HCT116 (cell line): ENCODE measurements around the gene CACNA1C. TPM values are rescaled to one million over a fixed set of nuclear protein-coding genes. Genes with fewer than 3 reads are reported as not detected.

ENCODE experiments used
- ATAC-seq: fragments of 200-7000 bp; cut with Tn5 transposase; 2 replicates; pipeline ENCODE4 v1.9.1; 2020; ENCODE audit warnings: mild to moderate bottlenecking, moderate library complexity
- BruUV-seq: library from RNA; stranded (reverse); fragments of 400-500 nt; replicated peaks from 2 replicates; lab custom pipeline; 2021; lab: Mats Ljungman, UMichigan
- CTCF ChIA-PET: fragments of 300-600 bp; sonication (Branson Sonifier 250); formaldehyde crosslinking; loops from one replicate; lab custom pipeline; 2021; ENCODE audit warnings: antibody characterized with exemption; lab: Charles Lee
- POLR2A ChIA-PET: fragments of 300-600, 350-600 bp; sonication (Branson Sonifier 250); formaldehyde crosslinking; loops from one replicate; lab custom pipeline; 2021; ENCODE audit warnings: antibody characterized with exemption; lab: Charles Lee
- RAD21 ChIA-PET, 2 experiments: fragments of 300-600 bp; sonication (Branson Sonifier 250); formaldehyde crosslinking; loops; one replicate each; lab custom pipeline; 2023; ENCODE audit warnings: low total read pairs in 2 of 2; ENCODE audit not compliant: uncharacterized antibody in 2 of 2, unreplicated experiment in 2 of 2, low non-redundant PET in 1 of 2; lab: Charles Lee
- DNase-seq: peaks from one replicate; pipeline ENCODE4 v3.0.0-alpha.2; 2010; ENCODE audit warnings: low read depth, low spot score
- H2AFZ ChIP-seq: fragments of 200-600 bp; shearing (Covaris generic), sonication (generic); 2 replicates; pipeline ENCODE4 v1.6.1; 2017; ENCODE audit warnings: low read depth, mixed run types, mixed read lengths, antibody characterized with exemption, low read length; ENCODE audit not compliant: poor library complexity, severe bottlenecking
- H3K27ac ChIP-seq: 2 replicates; pipeline ENCODE4 v1.5.1; 2012; ENCODE audit warnings: low read depth, low read length
- H3K27me3 ChIP-seq: fragments of 200-600 bp; sonication (generic); 2 replicates; pipeline ENCODE4 v1.6.1; 2016; ENCODE audit warnings: mixed run types, low read length, mixed read lengths; ENCODE audit not compliant: insufficient read depth
- H3K36me3 ChIP-seq, 2 experiments: fragments of 200-500 bp in 1 of 2; fragments of 200-600 bp in 1 of 2; sonication (Bioruptor generic) in 1 of 2; sonication (generic) in 1 of 2; 2 replicates each; pipeline versions ENCODE4 v1.5.1 to v1.6.1; 2014 to 2016; ENCODE audit warnings: low read length in 2 of 2, inconsistent platforms in 1 of 2, mixed read lengths in 1 of 2, mixed run types in 1 of 2; ENCODE audit not compliant: insufficient read depth in 2 of 2, control insufficient read depth in 1 of 2
- H3K4me1 ChIP-seq, 2 experiments: fragments of 200-600 bp in 1 of 2; sonication (generic) in 1 of 2; 2 replicates each; pipeline versions ENCODE4 v1.5.1 to v1.6.1; 2012 to 2017; ENCODE audit warnings: low read length in 2 of 2, inconsistent platforms in 1 of 2, mild to moderate bottlenecking in 1 of 2, mixed read lengths in 1 of 2, mixed run types in 1 of 2, moderate library complexity in 1 of 2; ENCODE audit not compliant: insufficient read depth in 2 of 2, control insufficient read depth in 1 of 2
- H3K4me2 ChIP-seq: fragments of 200-600 bp; sonication (generic); 2 replicates; pipeline ENCODE4 v1.6.1; 2017; ENCODE audit warnings: mixed run types, low read length, mixed read lengths
- H3K4me3 ChIP-seq, 2 experiments: fragments of 200-600 bp in 1 of 2; sonication (generic) in 1 of 2; replicated peaks in 1 of 2; 2 replicates each; pipeline ENCODE4 v1.5.1; 2011 to 2016; ENCODE audit warnings: low read length in 2 of 2, control low read depth in 1 of 2, low read depth in 1 of 2, mild to moderate bottlenecking in 1 of 2, mixed read lengths in 1 of 2, mixed run types in 1 of 2
- H3K79me2 ChIP-seq: fragments of 200-600 bp; sonication (generic); 2 replicates; pipeline ENCODE4 v1.6.1; 2017; ENCODE audit warnings: mild to moderate bottlenecking, mixed run types, low read length, moderate library complexity, mixed read lengths; ENCODE audit not compliant: insufficient read depth
- H3K9ac ChIP-seq: fragments of 200-600 bp; sonication (generic); 2 replicates; pipeline ENCODE4 v1.6.1; 2016; ENCODE audit warnings: low read length, mixed read lengths
- H3K9me2 ChIP-seq: fragments of 200-600 bp; sonication (generic), shearing (Covaris generic); 2 replicates; pipeline ENCODE4 v1.6.1; 2017; ENCODE audit warnings: mixed run types, mild to moderate bottlenecking, moderate library complexity; ENCODE audit not compliant: insufficient read depth
- H3K9me3 ChIP-seq, 2 experiments: fragments of 200-500 bp in 1 of 2; fragments of 200-600 bp in 1 of 2; sonication (Bioruptor generic) in 1 of 2; sonication (generic) in 1 of 2; 2 replicates each; pipeline ENCODE4 v1.6.1; 2014 to 2017; ENCODE audit warnings: low read length in 2 of 2, mixed read lengths in 2 of 2, inconsistent platforms in 1 of 2, low read depth in 1 of 2, mild to moderate bottlenecking in 1 of 2, mixed run types in 1 of 2, moderate library complexity in 1 of 2; ENCODE audit not compliant: control insufficient read depth in 1 of 2, insufficient read depth in 1 of 2
- H4K20me1 ChIP-seq: fragments of 200-600 bp; sonication (generic), shearing (Covaris generic); 2 replicates; pipeline ENCODE4 v1.6.1; 2017; ENCODE audit warnings: mixed run types, mild to moderate bottlenecking, moderate library complexity; ENCODE audit not compliant: insufficient read depth
- CBX3 ChIP-seq: IDR thresholded peaks from 2 replicates; pipeline ENCODE4 v1.6.1; 2012; ENCODE audit warnings: low read depth
- EGR1 ChIP-seq: IDR thresholded peaks from 2 replicates; pipeline ENCODE4 v1.6.1; 2012; ENCODE audit warnings: low read depth
- ELF1 ChIP-seq: IDR thresholded peaks from 2 replicates; pipeline ENCODE4 v1.6.1; 2012; ENCODE audit warnings: low read depth, borderline replicate concordance
- EZH2phosphoT487 ChIP-seq: fragments of 200-600 bp; IDR thresholded peaks from 2 replicates; pipeline ENCODE4 v1.6.1; 2018; ENCODE audit warnings: antibody characterized with exemption, borderline replicate concordance
- JUND ChIP-seq: IDR thresholded peaks from 2 replicates; pipeline ENCODE4 v1.6.1; 2012
- SIN3A ChIP-seq: IDR thresholded peaks from 2 replicates; pipeline ENCODE4 v1.6.1; 2012; ENCODE audit warnings: low read depth
- SRF ChIP-seq: IDR thresholded peaks from 2 replicates; pipeline ENCODE4 v1.6.1; 2012; ENCODE audit warnings: low read depth
- TCF7L2 ChIP-seq: IDR thresholded peaks from 2 replicates; pipeline ENCODE4 v1.7.0; 2011; ENCODE audit warnings: borderline replicate concordance, inconsistent platforms; ENCODE audit not compliant: insufficient read depth, insufficient read length; ENCODE audit errors: extremely low read depth
- YY1 ChIP-seq: IDR thresholded peaks from 2 replicates; pipeline ENCODE4 v1.6.1; 2011; ENCODE audit warnings: low read length, low read depth, moderate library complexity, mild to moderate bottlenecking; ENCODE audit not compliant: insufficient replicate concordance; ENCODE audit errors: extremely low read depth
- ZNF274 ChIP-seq: fragments of 200-500 bp; sonication (Bioruptor generic); IDR thresholded peaks from 2 replicates; pipeline ENCODE4 v1.6.1; 2014; ENCODE audit warnings: mild to moderate bottlenecking, low read depth, low read length, inconsistent platforms
- intact Hi-C: fragments of 100-400 bp; cut with micrococcal nuclease; formaldehyde crosslinking; loops from 2 replicates; pipeline ENCODE4 v1.10.0; 2022
- total RNA-seq: library from RNA; stranded (reverse); gene quantifications from one replicate; pipeline ENCODE4 v1.2.1, GENCODE V29; 2021; ENCODE audit not compliant: unreplicated experiment
- TF ChIP-seq, protein P1 (sequence below): IDR thresholded peaks from 2 replicates; pipeline ENCODE4 v1.6.1; 2012
- TF ChIP-seq, protein P2 (sequence below): IDR thresholded peaks from 2 replicates; pipeline ENCODE4 v1.6.1; 2012
- TF ChIP-seq, protein P3 (sequence below): IDR thresholded peaks from 2 replicates; pipeline ENCODE4 v1.6.1; 2012; ENCODE audit warnings: low read depth

CACNA1C gene
- total RNA-seq, 1 experiment from 2014 or later = 0.05 TPM

DNA sequence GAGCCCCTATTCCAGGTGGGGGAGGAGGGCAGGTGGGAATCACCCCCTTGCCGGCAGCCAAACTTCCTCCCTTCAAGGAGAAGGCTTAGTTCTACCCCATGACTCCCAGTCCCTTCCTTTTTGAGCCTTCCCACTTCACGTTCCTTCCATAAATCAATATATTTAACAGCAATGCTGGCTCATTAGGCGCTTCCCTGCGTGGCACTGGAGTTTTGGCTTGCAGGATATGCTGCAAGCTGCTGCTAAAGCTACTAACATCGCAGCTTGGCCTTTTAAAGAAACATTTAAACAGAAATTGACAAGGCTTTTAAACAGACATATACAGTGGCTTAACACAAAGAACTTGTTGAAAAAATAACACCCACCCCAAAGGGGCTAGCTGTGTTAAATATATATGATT lies 434.0 kb downstream of the CACNA1C start:
- Histone ChIP-seq H3K9ac (no peak overlapping the region), H4K20me1 (no peaks in the 10 kb centered on the region; the same call in 1 of the 2 replicates), H3K27ac (no peak overlapping the region), H3K9me3 (no peaks in the 10 kb centered on the region), H3K4me2 (no peak overlapping the region), H3K79me2 (no peaks in the 10 kb centered on the region), H3K36me3 (no peaks in the 10 kb centered on the region), H3K4me1 (no peaks in the 10 kb centered on the region), H2AFZ (no peak overlapping the region), H3K4me3 (no peak overlapping the region), H3K27me3 (peaks cover 49% of the 10 kb centered on the region), H3K9me2 (no peaks in the 10 kb centered on the region)
- ChIA-PET RAD21 (no interaction called here), CTCF (no interaction called here), POLR2A (no interaction called here)
- DNase-seq = no peak
- no TSS peak for BruUV-seq
- TF ChIP-seq JUND = no peak
- TF ChIP-seq, protein P1, sequence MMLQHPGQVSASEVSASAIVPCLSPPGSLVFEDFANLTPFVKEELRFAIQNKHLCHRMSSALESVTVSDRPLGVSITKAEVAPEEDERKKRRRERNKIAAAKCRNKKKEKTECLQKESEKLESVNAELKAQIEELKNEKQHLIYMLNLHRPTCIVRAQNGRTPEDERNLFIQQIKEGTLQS = no peak
- TF ChIP-seq, protein P2, sequence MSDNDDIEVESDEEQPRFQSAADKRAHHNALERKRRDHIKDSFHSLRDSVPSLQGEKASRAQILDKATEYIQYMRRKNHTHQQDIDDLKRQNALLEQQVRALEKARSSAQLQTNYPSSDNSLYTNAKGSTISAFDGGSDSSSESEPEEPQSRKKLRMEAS = no peak
- TF ChIP-seq EZH2phosphoT487 = no peak
- TF ChIP-seq CBX3 = no peak
- no peak for TF ChIP-seq YY1
- TF ChIP-seq SRF = no peak
- TF ChIP-seq EGR1 = no peak
- TF ChIP-seq TCF7L2 = no peak
- TF ChIP-seq SIN3A = no peak
- TF ChIP-seq, protein P3, sequence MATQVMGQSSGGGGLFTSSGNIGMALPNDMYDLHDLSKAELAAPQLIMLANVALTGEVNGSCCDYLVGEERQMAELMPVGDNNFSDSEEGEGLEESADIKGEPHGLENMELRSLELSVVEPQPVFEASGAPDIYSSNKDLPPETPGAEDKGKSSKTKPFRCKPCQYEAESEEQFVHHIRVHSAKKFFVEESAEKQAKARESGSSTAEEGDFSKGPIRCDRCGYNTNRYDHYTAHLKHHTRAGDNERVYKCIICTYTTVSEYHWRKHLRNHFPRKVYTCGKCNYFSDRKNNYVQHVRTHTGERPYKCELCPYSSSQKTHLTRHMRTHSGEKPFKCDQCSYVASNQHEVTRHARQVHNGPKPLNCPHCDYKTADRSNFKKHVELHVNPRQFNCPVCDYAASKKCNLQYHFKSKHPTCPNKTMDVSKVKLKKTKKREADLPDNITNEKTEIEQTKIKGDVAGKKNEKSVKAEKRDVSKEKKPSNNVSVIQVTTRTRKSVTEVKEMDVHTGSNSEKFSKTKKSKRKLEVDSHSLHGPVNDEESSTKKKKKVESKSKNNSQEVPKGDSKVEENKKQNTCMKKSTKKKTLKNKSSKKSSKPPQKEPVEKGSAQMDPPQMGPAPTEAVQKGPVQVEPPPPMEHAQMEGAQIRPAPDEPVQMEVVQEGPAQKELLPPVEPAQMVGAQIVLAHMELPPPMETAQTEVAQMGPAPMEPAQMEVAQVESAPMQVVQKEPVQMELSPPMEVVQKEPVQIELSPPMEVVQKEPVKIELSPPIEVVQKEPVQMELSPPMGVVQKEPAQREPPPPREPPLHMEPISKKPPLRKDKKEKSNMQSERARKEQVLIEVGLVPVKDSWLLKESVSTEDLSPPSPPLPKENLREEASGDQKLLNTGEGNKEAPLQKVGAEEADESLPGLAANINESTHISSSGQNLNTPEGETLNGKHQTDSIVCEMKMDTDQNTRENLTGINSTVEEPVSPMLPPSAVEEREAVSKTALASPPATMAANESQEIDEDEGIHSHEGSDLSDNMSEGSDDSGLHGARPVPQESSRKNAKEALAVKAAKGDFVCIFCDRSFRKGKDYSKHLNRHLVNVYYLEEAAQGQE = no peak
- TF ChIP-seq ELF1 = no peak
- no peak for TF ChIP-seq ZNF274
- ATAC-seq = no peak
- intact Hi-C loops = no loop called here
